DMS153 treated with DMSO at 0.1 percent for 48 hours (cell line): Measurements from ENCODE around the gene SRSF10.
"Not testable (repeated sequence)": the region's sequence is repeated elsewhere in the genome, so short reads cannot be mapped to it uniquely, and the experiment has no call there.

ENCODE experiments used
- DNase-seq: peaks from one replicate; lab custom pipeline; 2025; ENCODE audit not compliant: unreplicated experiment; lab: John Stamatoyannopoulos, UW

Gene SRSF10

GRCh38 chr1:23959461-23960290 is 20.5 kb downstream of the SRSF10 start, which contains the start of gene PNRC2:
Gene PNRC2, plus strand, starts transcription at chr1:23959828. Its CDS starts 1,630 bp downstream, at chr1:23961458.
- peak; percentile 93 for DNase-seq

- peak; percentile 81 for DNase-seq
These were observed 21.2 kb downstream of the SRSF10 start for GRCh38 chr1:23958810-23959460.

- DNase-seq, result not testable (repeated sequence)
These were observed 21.9 kb downstream of the SRSF10 start for GRCh38 chr1:23958040-23958809.

- DNase-seq, result peak; percentile 62
These were observed 23.0 kb downstream of the SRSF10 start for GRCh38 chr1:23957096-23957495.

- DNase-seq, result no peak
These were observed 27.1 kb downstream of the SRSF10 start for GRCh38 chr1:23953020-23953419.

- no peak for DNase-seq
These were observed 32.8 kb downstream of the SRSF10 start for GRCh38 chr1:23947366-23947765.

GRCh38 chr1:23936481-23937176 is 43.5 kb downstream of the SRSF10 start:
- no peak for DNase-seq

GRCh38 chr1:23931491-23931880 is 48.6 kb downstream of the SRSF10 start:
- no peak for DNase-seq

- no peak for DNase-seq
These were observed 49.2 kb downstream of the SRSF10 start for GRCh38 chr1:23930861-23931490.

GRCh38 chr1:23930270-23930669 is 49.9 kb downstream of the SRSF10 start:
- no peak for DNase-seq

- no peak for DNase-seq
These were observed 51.3 kb downstream of the SRSF10 start for GRCh38 chr1:23928789-23929188.

GRCh38 chr1:23927097-23927496 is 53.0 kb downstream of the SRSF10 start:
- no peak for DNase-seq

GRCh38 chr1:23925279-23925678 is 54.8 kb downstream of the SRSF10 start:
- DNase-seq, result no peak

- DNase-seq, result no peak
These were observed 55.5 kb downstream of the SRSF10 start for GRCh38 chr1:23924601-23925000.

- DNase-seq, result no peak
These were observed 56.3 kb downstream of the SRSF10 start for GRCh38 chr1:23923592-23924499.

GRCh38 chr1:23922321-23922943 is 57.7 kb downstream of the SRSF10 start:
- no peak for DNase-seq

- peak; percentile 24 for DNase-seq
These were observed 63.7 kb downstream of the SRSF10 start for GRCh38 chr1:23916209-23917131.

- DNase-seq, result no peak
These were observed 64.7 kb downstream of the SRSF10 start for GRCh38 chr1:23915466-23915865.
